GM21447 (cell line): ENCODE results near the gene C11orf91.
"Not testable (repeated sequence)": the region's sequence is repeated elsewhere in the genome, so short reads cannot be mapped to it uniquely, and the experiment has no call there.

Experiments used
- ATAC-seq: cut with Tn5 transposase; IDR thresholded peaks from one replicate; pipeline ENCODE4 v1.9.1; 2021; ENCODE audit not compliant: unreplicated experiment

The C11orf91 gene

DNA sequence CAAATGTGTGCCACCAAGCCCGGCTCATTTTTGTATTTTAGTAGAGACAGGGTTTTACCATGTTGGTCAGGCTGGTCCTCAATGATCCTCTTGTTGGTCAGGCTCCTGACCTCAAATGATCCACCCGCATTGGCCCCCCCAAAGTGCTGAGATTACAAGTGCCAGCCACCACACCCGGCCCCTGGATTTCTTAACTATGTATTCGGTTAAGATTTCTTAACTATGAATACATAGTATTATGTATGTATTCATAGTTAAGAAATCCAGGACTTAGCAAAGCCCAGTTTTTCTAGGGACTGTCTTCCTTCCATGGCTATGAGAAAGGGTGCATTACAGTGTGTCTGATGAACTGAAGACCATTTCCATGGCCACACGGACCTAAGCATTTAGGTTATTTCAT, 1.7 kb downstream of the C11orf91 start:
- ATAC-seq = no peak

DNA sequence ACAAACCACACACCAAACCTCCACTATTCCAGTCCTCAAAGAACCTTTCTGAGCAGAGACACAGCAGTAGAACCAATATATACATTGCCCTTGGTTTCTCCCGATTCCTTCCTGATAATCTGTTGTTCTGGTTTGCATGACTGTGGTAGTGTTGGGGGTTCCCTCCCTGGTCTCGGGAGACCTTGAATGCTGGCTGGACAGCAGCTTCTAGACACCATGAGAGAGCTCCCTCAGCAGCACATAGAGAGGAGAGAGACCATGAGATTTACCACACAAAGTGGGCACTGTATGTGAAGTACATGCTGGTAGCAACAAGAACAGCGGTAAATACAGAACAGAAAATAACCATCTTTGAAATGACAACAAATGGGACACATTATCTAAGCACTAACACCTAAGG, 2.6 kb downstream of the C11orf91 start:
- ATAC-seq = no peak

DNA sequence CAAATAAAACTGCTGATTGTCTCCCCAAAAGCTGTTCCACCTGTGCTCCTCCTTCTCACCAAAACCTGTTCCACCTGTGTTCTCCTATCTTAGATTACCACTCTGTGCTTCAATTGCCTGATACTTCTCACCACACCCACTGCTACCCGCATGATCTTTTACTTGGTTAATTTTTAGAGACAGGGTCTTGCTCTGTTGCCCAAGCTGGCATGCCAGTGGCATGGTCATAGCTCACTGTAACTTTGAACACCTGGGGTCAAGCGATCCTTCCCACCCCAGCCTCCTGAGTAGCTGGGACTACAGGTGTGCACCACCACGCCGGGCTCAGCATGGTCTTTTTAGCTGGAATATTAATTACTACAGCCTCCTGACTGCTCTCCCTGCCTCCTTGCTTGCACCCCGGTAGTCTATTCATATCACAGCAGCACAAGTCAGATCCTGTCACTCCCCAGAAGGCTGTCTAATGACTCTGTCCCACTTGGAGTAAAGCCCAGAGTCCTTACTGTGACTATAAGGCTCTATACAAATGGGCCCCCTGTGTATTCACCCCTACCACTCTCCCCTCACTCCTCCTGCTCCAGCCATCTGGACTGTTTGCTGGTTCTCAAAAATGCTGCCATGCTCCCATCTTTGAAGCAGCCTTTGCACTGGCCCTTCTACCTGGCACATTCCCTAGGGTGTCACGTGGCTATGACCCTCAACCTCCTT, 3.5 kb downstream of the C11orf91 start:
- no peak for ATAC-seq

DNA sequence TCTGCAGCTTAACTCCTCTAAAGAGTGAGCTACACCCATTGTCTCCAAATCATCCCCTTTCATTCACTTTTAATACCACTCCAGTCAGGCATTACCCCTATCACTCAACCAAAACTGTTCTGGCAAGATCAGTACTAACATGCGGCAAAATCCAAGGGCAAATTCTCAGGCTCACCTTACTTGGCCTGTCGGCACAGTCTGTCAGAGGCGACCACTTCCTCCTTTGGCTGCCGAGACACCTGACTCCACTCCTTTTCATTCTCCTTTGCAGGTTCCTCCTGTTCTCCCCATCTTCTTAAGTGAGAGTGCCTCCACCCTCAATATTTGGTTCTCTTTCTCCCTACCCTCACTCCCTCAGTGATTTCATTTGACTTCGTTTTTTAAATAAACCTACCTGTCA, 4.2 kb downstream of the C11orf91 start:
- ATAC-seq = no peak

- no peak for ATAC-seq
Observed at GRCh38 chr11:33695051-33695566, 5.5 kb downstream of the C11orf91 start.

DNA sequence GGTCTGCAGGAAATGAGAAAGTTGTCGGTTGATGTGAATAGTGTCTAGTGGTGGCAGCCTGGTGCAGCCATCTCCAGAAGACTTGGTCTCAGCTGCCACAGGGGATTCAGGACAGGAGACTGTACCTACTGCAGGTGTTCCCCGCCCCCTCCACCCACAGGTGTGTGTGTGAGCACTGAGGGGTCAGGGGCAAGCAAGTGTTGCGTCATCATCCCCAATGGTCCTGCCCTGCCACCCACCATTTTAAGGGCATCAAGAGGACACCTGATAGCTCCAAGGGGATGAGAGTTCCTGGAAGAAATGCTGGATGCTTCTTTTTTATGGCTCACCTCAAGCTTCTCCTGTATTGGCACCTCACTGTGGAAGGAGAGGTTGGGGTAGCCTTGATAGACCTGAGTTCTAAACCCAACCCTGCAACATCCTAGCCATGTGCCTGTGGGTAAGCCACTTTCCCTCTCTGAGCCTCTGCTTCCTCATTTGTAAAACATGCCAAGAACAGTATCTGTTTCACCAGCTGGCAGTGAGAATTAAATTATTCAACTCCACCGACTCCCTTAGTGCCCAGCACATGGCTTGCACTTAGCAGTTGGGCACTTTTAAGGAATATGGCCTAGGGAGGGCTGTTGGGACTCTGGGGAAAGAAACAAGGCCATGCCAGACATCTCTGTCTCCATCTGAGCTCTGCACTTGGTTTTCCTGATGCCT, 6.1 kb downstream of the C11orf91 start:
- ATAC-seq = no peak

DNA sequence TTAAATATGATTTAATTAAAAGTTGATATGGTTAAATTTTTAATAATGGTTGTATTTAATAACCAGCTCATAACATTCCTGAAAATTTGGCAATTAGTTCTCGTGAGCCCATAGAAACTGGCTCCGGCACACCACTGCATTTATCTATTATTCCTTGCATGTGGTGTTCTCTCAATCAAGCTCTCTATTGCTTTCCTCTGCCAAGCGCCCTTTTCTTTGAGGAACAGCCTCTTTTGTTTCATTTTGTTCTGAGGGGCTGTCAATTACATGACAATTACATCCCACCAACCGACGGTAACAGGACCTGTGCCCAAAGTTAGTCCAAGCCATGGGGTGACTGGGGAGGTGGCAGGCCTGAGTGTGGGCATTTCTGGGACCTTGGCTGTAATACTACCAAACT, 8.1 kb downstream of the C11orf91 start:
- no peak for ATAC-seq

DNA sequence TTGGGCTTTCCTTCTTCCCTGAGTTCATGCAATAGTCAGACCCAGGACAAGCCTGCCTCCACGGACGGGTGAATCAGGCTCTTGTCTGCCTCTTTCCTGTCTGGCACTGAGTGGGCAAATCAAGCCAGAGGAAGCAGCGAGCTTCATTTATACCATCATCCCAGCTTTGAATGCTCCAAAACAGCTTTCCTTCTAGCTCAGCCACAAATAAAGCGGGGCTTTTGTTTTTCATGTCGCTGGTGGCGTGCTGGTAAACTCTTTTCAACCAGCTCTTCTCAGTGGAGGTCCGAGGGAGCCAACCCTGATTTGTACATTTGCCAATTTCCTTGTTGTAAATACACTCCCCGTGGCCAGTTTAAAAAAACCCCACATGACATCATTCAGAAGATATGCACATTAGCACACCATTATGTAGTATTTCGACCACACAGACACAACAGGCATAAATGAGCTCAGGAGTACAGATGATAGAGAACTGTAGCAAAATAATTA, 8.6 kb downstream of the C11orf91 start:
- ATAC-seq = no peak

DNA sequence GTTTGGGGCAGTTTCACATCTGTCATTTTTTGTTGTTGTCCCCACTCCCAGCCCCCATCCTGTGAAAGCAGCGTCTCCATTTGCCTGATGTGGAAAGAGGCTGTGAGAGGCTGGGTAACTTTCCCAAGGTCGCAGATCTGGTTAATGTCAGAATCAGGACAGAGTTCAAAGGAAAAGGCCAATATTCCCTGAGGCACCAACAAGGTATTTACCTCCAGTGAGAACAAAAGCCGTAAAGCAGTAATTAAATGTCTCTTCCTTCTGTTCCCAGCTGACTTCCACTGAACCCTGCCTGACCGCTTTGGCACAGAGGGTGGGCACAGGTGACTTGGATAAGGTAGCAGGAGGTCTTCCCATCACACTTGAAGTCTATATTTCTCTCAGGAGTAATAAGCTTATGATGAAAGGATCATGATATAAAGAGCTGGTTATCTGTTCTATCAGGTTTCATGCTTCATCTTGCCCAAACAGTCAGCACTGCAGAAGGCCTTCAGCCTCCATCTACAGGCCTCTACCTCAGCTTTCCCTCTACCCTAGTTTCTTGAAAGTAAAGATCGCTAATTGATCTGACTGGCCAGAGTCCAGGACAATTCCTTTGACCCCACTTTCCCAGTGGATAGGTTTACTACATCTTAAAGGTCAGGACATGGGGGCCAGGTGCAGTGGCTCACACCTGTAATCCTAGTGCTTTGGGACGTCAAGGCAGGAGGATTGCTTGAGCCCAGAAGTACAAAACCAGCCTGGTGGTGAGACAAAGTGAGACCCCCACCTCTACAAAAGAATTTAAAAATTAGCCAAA, 9.4 kb downstream of the C11orf91 start:
- ATAC-seq = no peak

DNA sequence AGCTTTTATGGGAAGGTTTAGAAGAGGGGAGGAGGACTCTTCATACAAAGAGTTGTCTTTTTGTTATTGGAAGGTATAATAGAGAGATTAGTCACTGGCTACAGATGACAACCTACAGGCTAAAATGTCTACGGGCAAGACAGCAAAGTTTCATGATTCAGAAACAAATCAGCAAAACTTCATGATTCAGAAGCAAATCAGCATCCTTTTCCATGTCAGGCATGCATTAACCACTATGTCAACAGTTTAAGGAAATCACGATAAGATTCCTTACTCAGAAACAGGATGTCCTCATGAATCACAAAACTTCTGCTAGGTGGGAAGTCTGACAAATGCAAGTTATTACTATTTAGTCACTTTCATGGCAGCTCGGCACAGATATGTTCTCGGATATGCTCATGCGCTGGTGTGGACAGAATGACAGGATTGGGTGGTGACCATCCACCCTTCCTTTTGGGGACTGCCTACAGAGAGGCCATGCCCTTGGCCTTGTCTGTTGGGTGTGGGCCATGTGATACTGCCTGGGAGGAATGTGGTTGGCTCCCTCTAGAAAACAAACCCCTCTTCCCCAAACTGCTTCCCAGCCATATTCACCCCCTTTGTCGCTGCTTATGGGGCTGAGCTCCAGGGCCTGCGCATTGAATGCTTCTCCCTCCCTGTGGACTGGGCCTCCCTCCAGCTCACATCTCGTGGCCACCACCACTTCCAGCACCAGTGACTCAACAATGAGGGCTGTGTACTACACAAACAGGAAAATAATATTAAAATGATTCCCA, 10.1 kb downstream of the C11orf91 start:
- no peak for ATAC-seq

DNA sequence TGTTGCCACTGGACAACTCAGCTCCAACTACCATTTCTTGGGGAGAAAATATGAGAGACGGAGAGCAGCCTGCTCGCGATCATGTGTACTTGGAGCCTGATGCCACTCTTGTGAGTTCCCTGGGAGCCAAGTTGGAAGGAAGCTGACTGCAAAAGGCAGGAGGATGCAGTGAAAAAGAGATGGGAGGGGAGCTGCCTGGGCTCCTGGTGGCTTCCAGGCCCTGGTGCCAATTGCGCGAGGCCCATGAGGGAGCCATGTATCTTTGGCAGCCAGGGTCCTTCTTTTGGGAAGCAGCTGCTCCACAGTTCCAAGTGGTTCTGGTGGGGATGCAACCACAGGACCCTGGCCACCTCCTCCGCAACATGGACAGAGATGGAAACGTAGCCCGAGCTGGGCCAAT, 11.1 kb downstream of the C11orf91 start:
- ATAC-seq = no peak

DNA sequence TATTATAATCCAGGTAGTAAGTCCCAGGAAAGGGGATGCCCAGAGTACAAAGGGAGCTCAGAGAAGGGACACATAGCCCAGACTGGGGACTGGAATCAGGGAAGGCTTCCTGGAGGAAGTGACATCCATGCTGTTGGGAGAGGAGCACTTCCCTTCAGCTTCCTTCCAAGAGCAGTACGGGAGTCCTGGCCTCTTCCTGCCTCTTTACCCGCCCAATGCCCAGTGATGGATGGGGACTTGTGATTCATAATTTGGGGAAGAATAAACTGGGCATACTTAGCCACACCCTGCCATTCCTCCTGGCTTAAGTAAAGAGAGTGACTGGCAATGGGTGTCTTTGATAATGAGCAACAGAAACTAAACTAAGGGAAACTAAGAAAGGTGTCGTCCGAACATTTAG, 11.5 kb downstream of the C11orf91 start:
- no peak for ATAC-seq

DNA sequence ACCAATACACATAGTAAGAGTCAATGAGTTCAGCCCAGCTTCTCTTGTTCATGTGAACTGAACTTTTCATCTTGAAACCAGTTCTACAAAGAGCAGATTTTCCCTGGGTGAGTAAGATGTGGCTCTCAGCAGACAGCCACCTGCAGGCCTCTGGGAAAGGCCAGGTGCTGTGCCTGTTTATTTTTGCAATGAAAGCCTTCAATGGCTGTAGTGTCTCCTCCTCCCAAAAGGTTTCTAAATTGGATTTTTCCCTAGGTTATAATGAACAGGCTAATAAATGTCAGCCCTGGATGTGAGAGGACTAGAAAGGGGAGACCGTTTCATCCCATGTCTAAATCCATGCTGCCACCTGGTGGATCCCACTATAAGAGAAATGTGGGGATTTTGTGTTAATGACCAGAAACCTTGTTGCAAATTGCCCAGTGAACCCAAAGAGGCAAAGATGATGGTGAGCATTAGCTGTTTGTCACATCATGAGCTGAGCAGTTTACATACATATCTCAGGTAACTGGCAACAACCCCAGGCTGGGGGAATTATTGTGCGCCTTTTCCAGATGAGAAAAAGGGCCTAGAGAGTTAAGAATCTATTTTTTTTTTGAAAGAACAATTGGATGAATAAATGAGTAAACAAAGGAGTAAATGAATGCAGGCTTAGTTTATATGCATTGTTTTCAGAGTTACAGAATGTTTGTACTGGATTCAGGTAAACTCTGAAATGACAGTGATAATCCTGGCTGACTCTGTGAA, 12.7 kb downstream of the C11orf91 start:
- ATAC-seq = no peak

- ATAC-seq = no peak
Observed at GRCh38 chr11:33685082-33685481, 15.5 kb downstream of the C11orf91 start.

- ATAC-seq = no peak
Observed at GRCh38 chr11:33684003-33684706, 16.5 kb downstream of the C11orf91 start.

GRCh38 chr11:33682446-33682845, 18.2 kb downstream of the C11orf91 start:
- ATAC-seq = no peak

- no peak for ATAC-seq
Observed at GRCh38 chr11:33682019-33682418, 18.6 kb downstream of the C11orf91 start.

GRCh38 chr11:33678616-33679015, 22.0 kb downstream of the C11orf91 start:
- not testable (repeated sequence) for ATAC-seq

DNA sequence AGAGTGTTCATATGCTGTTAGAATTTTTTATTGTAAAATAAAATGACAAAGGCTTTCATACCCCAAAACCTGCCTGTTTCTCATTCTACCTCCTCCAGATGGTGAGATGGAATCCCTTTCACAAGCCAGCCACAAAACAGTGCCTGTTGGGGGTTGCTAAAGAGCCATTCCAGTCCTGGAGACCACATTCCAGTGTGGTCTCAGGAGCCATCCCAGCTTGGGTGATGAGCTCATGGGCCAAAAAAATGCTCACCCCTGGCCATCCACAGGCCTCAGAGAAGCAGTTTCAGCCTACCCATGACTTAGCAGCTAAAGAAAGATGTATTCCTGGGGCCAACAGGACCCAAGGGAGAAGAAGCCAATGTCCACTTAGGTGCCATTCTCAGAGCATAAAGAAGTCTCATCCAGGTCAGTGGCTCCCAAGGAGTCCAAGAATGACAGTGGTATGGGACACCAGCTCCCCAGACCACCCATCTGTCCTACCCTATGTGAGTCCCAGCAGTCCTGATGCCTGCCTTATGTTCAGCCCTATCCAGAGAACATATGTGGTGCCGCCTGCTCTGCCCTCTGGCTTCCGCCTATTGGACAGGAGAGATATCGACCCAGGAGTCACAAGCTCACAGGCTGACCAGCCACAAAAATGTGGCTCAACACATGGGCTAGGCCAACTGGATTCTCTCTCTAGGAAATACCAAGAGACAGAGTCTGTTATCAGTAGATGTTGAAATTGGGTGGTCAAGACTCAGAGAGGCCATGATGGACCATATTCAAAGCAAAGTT, 26.4 kb downstream of the C11orf91 start:
- no peak for ATAC-seq
